Naive thymus-derived CD4-positive, alpha-beta T cell (primary cell): ENCODE results near the gene IRF4. TPM values are rescaled to one million over a fixed set of nuclear protein-coding genes. Genes with fewer than 3 reads are reported as not detected.
A peak's percentile ranks its signal among the peaks of the same experiment; 100 is the strongest.

Experiments
- ATAC-seq: fragments of 150-1000 bp; cut with Tn5 transposase; 2 replicates; pipeline ENCODE4 v1.10.0; 2021; ENCODE audit warnings: mild to moderate bottlenecking, moderate library complexity
- CTCF ChIA-PET: fragments of 350-600 bp; sonication (Branson Sonifier 250); formaldehyde crosslinking; loops from one replicate; lab custom pipeline; 2021; ENCODE audit warnings: antibody characterized with exemption; lab: Charles Lee
- POLR2A ChIA-PET: fragments of 350-600 bp; sonication (Branson Sonifier 250); formaldehyde crosslinking; loops from one replicate; lab custom pipeline; 2021; ENCODE audit warnings: antibody characterized with exemption, inconsistent platforms; lab: Charles Lee
- DNase-seq, 9 donors: peaks; one replicate each; pipeline versions ENCODE4 v3.0.0 to v3.0.0-alpha.2; 2020 to 2022; ENCODE audit warnings: mixed read lengths in 1 of 9
- H3K27ac ChIP-seq: one replicate; pipeline ENCODE4 v1.7.0; 2013; ENCODE audit warnings: mild to moderate bottlenecking, low read depth, low read length, moderate library complexity
- H3K27me3 ChIP-seq, 2 donors: one replicate each; pipeline ENCODE4 v1.7.0; 2013; ENCODE audit warnings: low read length in 2 of 2, mild to moderate bottlenecking in 2 of 2, moderate library complexity in 2 of 2; ENCODE audit not compliant: control insufficient read depth in 2 of 2, insufficient read depth in 2 of 2
- H3K36me3 ChIP-seq, 3 experiments: 1 replicate in 2 of 3; 2 replicates in 1 of 3; pipeline ENCODE4 v1.7.0; 2013; ENCODE audit warnings: low read length in 3 of 3, mild to moderate bottlenecking in 3 of 3, moderate library complexity in 1 of 3; ENCODE audit not compliant: insufficient read depth in 3 of 3, control insufficient read depth in 2 of 3
- H3K4me1 ChIP-seq, 2 donors: one replicate each; pipeline ENCODE4 v1.7.0; 2013; ENCODE audit warnings: low read length in 2 of 2, mild to moderate bottlenecking in 2 of 2, moderate library complexity in 1 of 2; ENCODE audit not compliant: control insufficient read depth in 2 of 2, insufficient read depth in 2 of 2
- H3K4me3 ChIP-seq: 2 replicates; pipeline ENCODE4 v1.7.0; 2013; ENCODE audit warnings: mild to moderate bottlenecking, low read length
- H3K9me3 ChIP-seq, 3 experiments: 1 replicate in 2 of 3; 2 replicates in 1 of 3; pipeline ENCODE4 v1.7.0; 2013; ENCODE audit warnings: low read length in 3 of 3; ENCODE audit not compliant: control insufficient read depth in 2 of 3
- H3K27ac Mint-ChIP-seq, 9 donors: one replicate each; pipeline ENCODE4 v1.8.0; 2020 to 2022; ENCODE audit warnings: mixed read lengths in 9 of 9, mild to moderate bottlenecking in 8 of 9, moderate library complexity in 5 of 9, inconsistent platforms in 2 of 9
- H3K27me3 Mint-ChIP-seq, 5 donors: one replicate each; pipeline ENCODE4 v1.8.0; 2021 to 2022; ENCODE audit warnings: mixed read lengths in 5 of 5, mild to moderate bottlenecking in 1 of 5
- H3K36me3 Mint-ChIP-seq, 5 donors: one replicate each; pipeline ENCODE4 v1.8.0; 2020 to 2022; ENCODE audit warnings: mixed read lengths in 5 of 5, mild to moderate bottlenecking in 3 of 5, inconsistent platforms in 1 of 5
- H3K4me1 Mint-ChIP-seq, 7 donors: one replicate each; pipeline ENCODE4 v1.8.0; 2020 to 2022; ENCODE audit warnings: mixed read lengths in 7 of 7, mild to moderate bottlenecking in 3 of 7, inconsistent platforms in 1 of 7
- H3K4me3 Mint-ChIP-seq, 10 donors: one replicate each; pipeline ENCODE4 v1.8.0; 2020 to 2022; ENCODE audit warnings: mild to moderate bottlenecking in 10 of 10, mixed read lengths in 10 of 10, moderate library complexity in 6 of 10, inconsistent platforms in 2 of 10
- H3K9me3 Mint-ChIP-seq, 11 donors: one replicate each; pipeline ENCODE4 v1.8.0; 2020 to 2022; ENCODE audit warnings: mixed read lengths in 11 of 11, mild to moderate bottlenecking in 4 of 11, inconsistent platforms in 1 of 11, moderate library complexity in 1 of 11
- intact Hi-C, 2 donors: fragments of 100-400 bp; cut with micrococcal nuclease; formaldehyde crosslinking; loops; one replicate each; pipeline ENCODE4 v1.15.1; 2023
- polyA plus RNA-seq, 2 donors: library from polyadenylated mRNA; unstranded; fragments of 300-500 nt; fragmentation: Illumina TruSeq; gene quantifications; one replicate each; pipeline ENCODE4 v1.2.3, GENCODE V29; 2021
- total RNA-seq, 6 experiments: library from RNA in 5 of 6; stranded (reverse) in 5 of 6; gene quantifications; 1 replicate in 5 of 6; 2 replicates in 1 of 6; pipeline ENCODE4 v1.2.3 and lab custom pipeline; 2021 to 2026

IRF4 gene
- total and polyA plus RNA-seq, 7 experiments from 2014 or later: 3.2 to 175 (median 13.0) TPM

DNA sequence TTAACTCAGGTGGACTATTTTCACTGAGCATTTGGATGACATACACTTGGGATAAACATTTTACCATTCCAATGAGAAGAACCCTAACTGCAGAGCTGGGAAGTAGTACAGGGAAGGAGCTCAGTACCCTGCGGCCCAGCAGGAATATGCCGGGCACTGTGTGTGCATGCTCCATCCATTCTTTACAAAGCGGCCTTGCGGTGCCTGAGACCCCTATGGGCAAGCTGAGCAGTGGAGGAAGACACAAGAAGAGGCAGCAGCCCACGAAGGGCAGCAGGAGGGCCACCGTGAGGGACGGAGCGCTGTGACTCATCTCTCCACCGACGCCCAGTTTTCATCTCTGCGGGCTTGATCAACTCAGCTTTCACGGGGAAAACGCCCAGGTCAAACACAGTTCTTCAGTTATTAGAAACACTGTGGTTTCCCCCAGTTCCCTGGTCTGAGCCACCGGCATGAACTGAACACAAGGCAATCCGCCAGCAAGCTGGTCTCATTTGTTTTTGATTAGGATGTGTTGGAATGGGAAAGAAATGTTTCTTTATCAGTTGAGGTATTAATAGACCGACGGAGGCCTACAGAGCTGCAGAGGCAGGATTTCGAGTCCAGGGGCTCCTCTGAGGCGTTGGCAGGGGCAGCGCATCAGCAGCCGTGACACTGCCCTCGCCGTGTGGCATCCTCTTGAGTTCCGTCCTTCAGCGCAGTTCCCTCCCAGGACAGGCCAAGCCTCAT is 44.9 kb downstream of the IRF4 start:
- POLR2A ChIA-PET: no interaction called here
- CTCF ChIA-PET: no interaction called here
- Histone ChIP-seq H3K27ac (no peak overlapping the region), H3K4me1 (peaks cover 0 to 12% of the 10 kb centered on the region in 2 donors), H3K27me3 (no peaks in the 10 kb centered on the region), H3K9me3 (no peaks in the 10 kb centered on the region), H3K36me3 (no peaks in the 10 kb centered on the region), H3K4me3 (no peak overlapping the region)
- no peak overlapping the region for H3K4me3 Mint-ChIP-seq
- H3K36me3 Mint-ChIP-seq: no peaks in the 10 kb centered on the region
- no peaks in the 10 kb centered on the region for H3K27me3 Mint-ChIP-seq
- ATAC-seq (no peak), DNase-seq (peak in 1 of 9 donors; percentile 4)
- peaks cover 9 to 42% (median 17%) of the 10 kb centered on the region in 7 donors for H3K4me1 Mint-ChIP-seq
- peaks cover 0 to 4% (median 0%) of the 10 kb centered on the region in 11 donors for H3K9me3 Mint-ChIP-seq
- intact Hi-C loops: no loop called here
- H3K27ac Mint-ChIP-seq: no peak overlapping the region

- H3K4me3 ChIP-seq: no peak overlapping the region
- intact Hi-C loops: no loop called here
- H3K27ac ChIP-seq: no peak overlapping the region
- ChIA-PET POLR2A (no interaction called here), CTCF (no interaction called here)
- no peak for ATAC-seq
- Mint-ChIP-seq H3K27me3 (no peaks in the 10 kb centered on the region), H3K4me1 (peaks cover 7 to 36% (median 15%) of the 10 kb centered on the region in 7 donors), H3K36me3 (no peaks in the 10 kb centered on the region), H3K4me3 (no peak overlapping the region), H3K27ac (no peak overlapping the region), H3K9me3 (peaks cover 0 to 4% (median 0%) of the 10 kb centered on the region in 11 donors)
- no peaks in the 10 kb centered on the region for H3K36me3 ChIP-seq
- no peaks in the 10 kb centered on the region for H3K9me3 ChIP-seq
- DNase-seq: no peak
- peaks cover 0 to 7% of the 10 kb centered on the region in 2 donors for H3K4me1 ChIP-seq
- no peaks in the 10 kb centered on the region for H3K27me3 ChIP-seq
Observed at GRCh38 chr6:437037-437392, 45.5 kb downstream of the IRF4 start.

DNA sequence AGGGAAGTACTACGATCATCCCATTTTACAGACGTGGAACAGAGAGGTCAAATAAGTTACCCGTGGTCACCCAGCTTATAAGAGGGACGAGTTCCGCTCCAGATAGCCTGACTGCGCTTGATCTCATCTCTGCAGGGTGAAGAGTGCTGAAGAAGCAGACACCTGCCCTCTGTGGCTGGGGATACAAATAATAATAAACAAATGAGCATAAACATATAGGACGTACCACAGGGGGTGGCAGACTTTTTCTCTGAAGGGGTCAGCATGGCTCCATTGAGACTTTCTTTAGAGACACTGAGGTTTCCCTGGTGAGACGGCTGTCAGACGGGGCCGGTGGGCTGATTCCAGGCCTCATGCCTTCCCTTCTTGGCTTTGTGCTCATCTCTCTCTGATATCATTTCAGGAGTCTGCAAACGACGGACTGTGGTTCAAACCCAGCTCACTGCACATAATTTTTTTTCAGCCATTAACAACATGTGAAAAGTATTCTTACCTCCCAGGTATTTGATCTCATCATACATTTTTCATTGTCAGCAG is 47.1 kb downstream of the IRF4 start:
- Mint-ChIP-seq H3K4me1 (peaks cover 9 to 25% (median 14%) of the 10 kb centered on the region in 7 donors), H3K27me3 (no peaks in the 10 kb centered on the region), H3K36me3 (peaks cover 0 to 1% (median 0%) of the 10 kb centered on the region in 5 donors), H3K4me3 (no peak overlapping the region), H3K9me3 (peaks cover 0 to 4% (median 0%) of the 10 kb centered on the region in 11 donors), H3K27ac (no peak overlapping the region)
- intact Hi-C loops: no loop called here
- Histone ChIP-seq H3K9me3 (no peaks in the 10 kb centered on the region), H3K36me3 (no peaks in the 10 kb centered on the region), H3K4me3 (no peak overlapping the region), H3K4me1 (peaks cover 3% of the 10 kb centered on the region in 2 donors), H3K27me3 (no peaks in the 10 kb centered on the region), H3K27ac (no peak overlapping the region)
- DNase-seq (peak in 1 of 9 donors; percentile 6), ATAC-seq (no peak)
- ChIA-PET CTCF (interaction anchor here (0.9 kb wide), 1 partner anchor 78 kb away, joined by 3 read pairs; no protein-coding TSS in a partner anchor), POLR2A (interaction anchor here (1.2 kb wide), 1 partner anchor 29 kb away, joined by 3 read pairs; no protein-coding TSS in a partner anchor)

DNA sequence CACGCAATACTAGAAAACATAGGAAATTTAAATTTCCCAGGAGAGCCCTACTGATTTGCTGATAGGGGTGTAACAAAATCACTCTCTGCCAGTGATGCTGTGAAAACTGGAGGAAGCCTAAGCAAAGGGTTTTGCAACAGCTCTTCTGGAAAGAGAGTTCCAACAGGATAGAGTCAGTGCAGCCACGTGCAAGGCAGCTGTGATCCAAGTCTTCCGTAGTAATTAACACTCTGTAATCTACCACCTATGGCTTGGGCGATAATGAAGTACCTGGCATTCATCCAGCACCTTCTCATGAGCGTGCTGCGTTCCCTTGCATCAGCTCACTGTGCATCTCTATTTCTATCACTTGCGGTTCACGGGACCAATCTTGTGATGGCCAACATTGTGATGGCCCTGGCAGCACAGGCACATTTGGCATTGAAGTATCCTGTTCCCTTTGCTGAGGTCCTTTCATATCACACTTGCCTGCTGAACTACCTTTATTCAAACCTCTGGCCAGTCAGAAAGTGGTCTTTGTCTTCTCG is 48.2 kb downstream of the IRF4 start:
- Mint-ChIP-seq H3K27ac (no peak overlapping the region), H3K27me3 (no peaks in the 10 kb centered on the region), H3K36me3 (peaks cover 0 to 1% (median 0%) of the 10 kb centered on the region in 5 donors), H3K4me3 (no peak overlapping the region), H3K4me1 (peaks cover 10 to 26% (median 21%) of the 10 kb centered on the region in 7 donors), H3K9me3 (peaks cover 0 to 4% (median 0%) of the 10 kb centered on the region in 11 donors)
- POLR2A ChIA-PET: no interaction called here
- Histone ChIP-seq H3K4me1 (peaks cover 3 to 10% of the 10 kb centered on the region in 2 donors), H3K36me3 (no peaks in the 10 kb centered on the region), H3K27ac (no peak overlapping the region), H3K4me3 (no peak overlapping the region), H3K27me3 (no peaks in the 10 kb centered on the region), H3K9me3 (no peaks in the 10 kb centered on the region)
- intact Hi-C loops: no loop called here
- CTCF ChIA-PET: no interaction called here
- ATAC-seq (no peak), DNase-seq (peak in 1 of 9 donors; percentile 3)

GRCh38 chr6:441126-441920 is 49.8 kb downstream of the IRF4 start:
- Mint-ChIP-seq H3K9me3 (peaks cover 0 to 4% (median 0%) of the 10 kb centered on the region in 11 donors), H3K27me3 (no peaks in the 10 kb centered on the region), H3K4me3 (no peak overlapping the region), H3K4me1 (peaks cover 19 to 34% (median 31%) of the 10 kb centered on the region in 7 donors), H3K36me3 (peaks cover 0 to 1% (median 0%) of the 10 kb centered on the region in 5 donors), H3K27ac (peak overlapping the region in 1 of 9 donors; percentile 18)
- Histone ChIP-seq H3K4me3 (no peak overlapping the region), H3K27me3 (no peaks in the 10 kb centered on the region), H3K4me1 (peaks cover 17 to 26% of the 10 kb centered on the region in 2 donors), H3K36me3 (no peaks in the 10 kb centered on the region), H3K9me3 (no peaks in the 10 kb centered on the region), H3K27ac (no peak overlapping the region)
- DNase-seq: no peak
- no peak for ATAC-seq
- ChIA-PET CTCF (interaction anchor here (0.5 kb wide), 1 partner anchor 110 kb away, joined by 3 read pairs; no protein-coding TSS in a partner anchor), POLR2A (no interaction called here)
- intact Hi-C loops: no loop called here

- H3K4me1 ChIP-seq: peaks cover 36 to 48% of the 10 kb centered on the region in 2 donors
- no peak overlapping the region for H3K27ac ChIP-seq
- Mint-ChIP-seq H3K36me3 (peaks cover 0 to 1% (median 0%) of the 10 kb centered on the region in 5 donors), H3K9me3 (peaks cover 0 to 4% (median 0%) of the 10 kb centered on the region in 11 donors), H3K4me3 (peak overlapping the region in 1 of 10 donors; percentile 19), H3K27ac (peak overlapping the region in 2 of 9 donors; percentile 14 to 31), H3K4me1 (peaks cover 36 to 55% (median 53%) of the 10 kb centered on the region in 7 donors), H3K27me3 (peaks cover 0 to 2% (median 0%) of the 10 kb centered on the region in 5 donors)
- ChIA-PET CTCF (interaction anchor here (0.7 to 1.6 kb wide), 2 partner anchors 81 to 107 kb away, joined by 3 to 4 read pairs; no protein-coding TSS in a partner anchor), POLR2A (interaction anchor here (1.5 to 3.9 kb wide), 2 partner anchors 10 to 39 kb away, joined by 6 to 21 read pairs; no protein-coding TSS in a partner anchor)
- no peak overlapping the region for H3K4me3 ChIP-seq
- H3K9me3 ChIP-seq: no peaks in the 10 kb centered on the region
- intact Hi-C loops: loop anchor here in 1 of 2 donors (2.0 kb wide), 1 partner anchor 151 kb away; the partner anchor contains the start of gene DUSP22
- no peak for ATAC-seq
- no peak for DNase-seq
- H3K36me3 ChIP-seq: no peaks in the 10 kb centered on the region
- no peaks in the 10 kb centered on the region for H3K27me3 ChIP-seq
Observed at GRCh38 chr6:443621-444159, 52.1 kb downstream of the IRF4 start.
